Tibial nerve (tissue), 4 donors: ENCODE results near the gene DYNLRB1.

Experiments used
- EP300 ChIP-seq, 2 donors: sonication (generic); formaldehyde crosslinking; IDR thresholded peaks; one replicate each; pipeline ENCODE4 v1.6.1; 2017; ENCODE audit warnings: antibody characterized with exemption in 2 of 2, mild to moderate bottlenecking in 1 of 2
- POLR2A ChIP-seq, 2 donors: fragments of 450-650 bp; IDR thresholded peaks; one replicate each; pipeline ENCODE4 v1.6.1; 2017; ENCODE audit warnings: antibody characterized with exemption in 2 of 2, mild to moderate bottlenecking in 2 of 2, moderate library complexity in 2 of 2
- TF ChIP-seq, protein P1 (sequence below), 5 experiments: fragments of 200-600 bp in 3 of 5; fragments of 450-650 bp in 2 of 5; sonication (generic) in 3 of 5; IDR thresholded peaks; one replicate each; pipeline ENCODE4 v1.5.1; 2016 to 2019; ENCODE audit warnings: antibody characterized with exemption in 5 of 5, mild to moderate bottlenecking in 3 of 5, moderate library complexity in 2 of 5

- TF ChIP-seq EP300 (IDR thresholded peaks at IDR 0.05) (no peak), POLR2A (IDR thresholded peaks at IDR 0.05) (no peak)
- TF ChIP-seq, protein P1, sequence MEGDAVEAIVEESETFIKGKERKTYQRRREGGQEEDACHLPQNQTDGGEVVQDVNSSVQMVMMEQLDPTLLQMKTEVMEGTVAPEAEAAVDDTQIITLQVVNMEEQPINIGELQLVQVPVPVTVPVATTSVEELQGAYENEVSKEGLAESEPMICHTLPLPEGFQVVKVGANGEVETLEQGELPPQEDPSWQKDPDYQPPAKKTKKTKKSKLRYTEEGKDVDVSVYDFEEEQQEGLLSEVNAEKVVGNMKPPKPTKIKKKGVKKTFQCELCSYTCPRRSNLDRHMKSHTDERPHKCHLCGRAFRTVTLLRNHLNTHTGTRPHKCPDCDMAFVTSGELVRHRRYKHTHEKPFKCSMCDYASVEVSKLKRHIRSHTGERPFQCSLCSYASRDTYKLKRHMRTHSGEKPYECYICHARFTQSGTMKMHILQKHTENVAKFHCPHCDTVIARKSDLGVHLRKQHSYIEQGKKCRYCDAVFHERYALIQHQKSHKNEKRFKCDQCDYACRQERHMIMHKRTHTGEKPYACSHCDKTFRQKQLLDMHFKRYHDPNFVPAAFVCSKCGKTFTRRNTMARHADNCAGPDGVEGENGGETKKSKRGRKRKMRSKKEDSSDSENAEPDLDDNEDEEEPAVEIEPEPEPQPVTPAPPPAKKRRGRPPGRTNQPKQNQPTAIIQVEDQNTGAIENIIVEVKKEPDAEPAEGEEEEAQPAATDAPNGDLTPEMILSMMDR (IDR thresholded peaks at IDR 0.05), result no peak
Measured at GRCh38 chr20:34571753-34572152, 55.5 kb downstream of the DYNLRB1 start.
